ENCODE results near the gene CALCA.

The CALCA gene

GRCh38 chr11:14942745-14943144 is 29.4 kb downstream of the CALCA start:
- DNase-seq = no peak

- DNase-seq = no peak
These were observed 33.2 kb downstream of the CALCA start for GRCh38 chr11:14938936-14939335.

DNA sequence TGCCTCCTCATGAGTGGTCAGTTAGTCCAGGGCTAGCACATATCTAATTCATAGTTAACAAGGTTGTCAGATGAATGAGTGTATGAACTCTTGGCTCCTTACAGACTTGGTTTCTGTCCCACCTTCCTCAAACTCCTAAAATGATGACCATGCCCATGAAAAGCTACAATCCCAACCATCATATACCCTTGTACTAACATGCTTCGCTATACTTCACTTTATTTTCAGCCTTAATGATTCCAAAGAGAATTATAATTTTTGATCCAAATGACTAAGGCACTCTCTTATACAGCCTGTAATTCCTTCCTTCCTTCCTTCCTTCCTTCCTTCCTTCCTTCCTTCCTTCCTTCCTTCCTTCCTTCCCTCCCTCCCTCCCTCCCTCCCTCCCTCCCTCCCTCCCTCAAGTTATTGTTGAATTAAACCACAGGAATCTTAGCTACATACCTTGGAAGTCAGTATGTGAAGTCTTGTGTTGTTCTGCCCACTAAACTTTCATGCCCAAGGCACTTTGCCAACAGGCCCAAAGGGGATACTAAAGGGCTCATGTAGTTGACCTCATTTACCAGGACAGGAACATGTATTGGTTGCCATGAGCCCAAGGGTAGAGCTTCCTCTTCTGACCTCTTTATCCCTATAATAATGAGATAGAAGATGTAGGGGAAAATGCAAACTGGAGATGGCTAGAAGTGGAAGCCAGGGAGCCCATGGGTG is 37.4 kb downstream of the CALCA start:
- DNase-seq = no peak

DNA sequence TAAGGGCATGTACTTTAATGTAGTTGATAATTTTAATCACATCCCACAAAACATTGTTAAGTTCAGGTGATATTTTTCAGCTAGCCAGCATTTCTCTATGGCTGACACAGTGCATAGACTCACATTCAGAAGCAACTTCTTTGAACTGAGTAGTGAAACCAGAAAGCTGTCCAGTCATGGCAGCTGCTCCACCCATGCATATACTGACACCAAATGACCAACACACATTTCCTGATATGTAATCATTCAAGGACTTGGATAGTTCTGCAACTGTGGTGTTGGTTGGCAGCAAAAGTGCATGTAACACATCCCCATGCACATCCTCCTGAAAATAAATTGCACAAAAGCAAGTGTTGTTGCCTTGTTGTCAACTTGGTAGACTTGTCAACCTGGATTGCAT is 39.7 kb downstream of the CALCA start:
- DNase-seq = no peak

- no peak for DNase-seq
These were observed 41.8 kb downstream of the CALCA start for GRCh38 chr11:14930369-14930768.

DNA sequence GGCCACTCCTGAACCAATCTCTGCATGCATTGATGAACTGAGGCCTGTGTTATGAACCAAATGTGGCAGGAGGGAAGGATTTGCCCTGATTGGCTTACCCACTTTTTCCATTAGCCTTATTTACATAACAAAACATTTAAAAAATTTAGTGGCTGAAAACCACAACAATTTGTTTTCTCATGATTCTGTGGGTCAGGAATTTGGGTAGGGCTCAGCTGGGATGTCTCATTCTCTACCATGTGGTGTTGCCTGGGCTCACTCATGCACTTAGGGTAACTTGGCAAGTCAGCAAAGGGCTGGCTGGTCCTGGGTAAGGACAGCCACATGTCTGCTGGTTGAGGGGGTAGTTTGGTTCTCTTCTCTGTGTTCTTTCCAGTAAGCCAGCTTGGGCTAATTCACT is 45.0 kb downstream of the CALCA start:
- no peak for DNase-seq

GRCh38 chr11:14924318-14924717 is 47.8 kb downstream of the CALCA start:
- no peak for DNase-seq

Measured in T-helper 9 cell (primary cell).